NCI-H345 treated with DMSO at 0.1 percent for 48 hours (cell line): ENCODE measurements around the gene PGM2L1.
A peak's percentile ranks its signal among the peaks of the same experiment; 100 is the strongest.
"Not testable (repeated sequence)": the region's sequence is repeated elsewhere in the genome, so short reads cannot be mapped to it uniquely, and the experiment has no call there.

Source experiments
- DNase-seq: peaks from one replicate; lab custom pipeline; 2025; ENCODE audit not compliant: unreplicated experiment; lab: John Stamatoyannopoulos, UW

Gene PGM2L1

DNA sequence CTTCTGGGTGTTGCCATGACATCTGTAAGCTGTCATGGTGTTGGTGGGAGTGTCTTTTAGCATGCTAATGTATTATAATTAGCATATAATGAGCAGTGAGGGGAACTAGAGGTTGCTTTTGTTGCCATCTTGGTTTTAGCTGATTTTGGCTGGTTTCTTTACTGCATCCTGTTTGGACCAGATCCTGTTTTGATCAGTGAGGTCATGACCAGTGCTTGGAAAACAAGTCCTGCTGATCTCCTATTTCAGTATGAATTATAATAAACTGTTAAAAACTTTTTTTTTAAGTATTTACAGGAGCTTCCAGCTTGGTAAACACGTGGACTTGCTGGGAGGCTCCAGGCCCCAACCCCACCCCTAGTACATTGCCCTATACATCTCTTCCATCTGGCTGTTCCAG is 56.3 kb downstream of the PGM2L1 start:
- DNase-seq: no peak

DNA sequence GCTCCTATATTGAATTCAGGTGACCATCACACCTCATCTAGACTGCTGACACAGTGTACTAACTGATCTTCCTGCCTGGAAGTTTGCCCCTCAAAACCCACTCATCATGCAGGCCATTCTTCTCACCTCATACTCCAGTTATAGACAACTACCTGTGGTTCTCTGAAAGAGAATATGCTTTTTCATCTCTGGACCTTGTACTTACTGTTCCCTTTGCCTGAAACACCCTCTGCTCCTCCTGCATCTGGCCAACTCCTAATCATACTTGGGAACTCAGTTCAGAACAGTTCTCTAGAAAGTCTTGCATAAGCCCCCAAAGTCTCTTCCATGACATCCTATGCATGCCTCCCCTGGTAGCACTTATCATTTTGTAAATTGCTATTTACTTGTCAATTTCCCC is 58.6 kb downstream of the PGM2L1 start:
- DNase-seq: no peak

DNA sequence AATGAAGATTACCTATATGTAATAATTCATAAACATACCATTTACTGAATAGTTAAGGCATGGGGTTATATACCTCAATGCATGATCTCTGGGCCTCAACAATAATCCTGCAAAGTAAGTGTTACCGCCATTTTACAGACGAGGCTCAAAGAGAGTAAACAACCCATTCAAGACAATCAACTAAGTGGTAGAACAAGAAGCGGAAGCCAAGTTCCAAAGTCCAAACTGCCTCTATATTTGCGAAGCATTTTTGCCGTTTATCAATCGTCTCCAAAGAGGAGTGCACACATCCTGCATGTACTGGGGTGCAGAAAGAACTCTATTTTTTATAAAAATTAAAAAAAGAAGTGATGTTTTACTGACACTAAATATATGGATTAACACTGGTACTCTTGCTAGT is 59.3 kb downstream of the PGM2L1 start:
- DNase-seq: no peak

DNA sequence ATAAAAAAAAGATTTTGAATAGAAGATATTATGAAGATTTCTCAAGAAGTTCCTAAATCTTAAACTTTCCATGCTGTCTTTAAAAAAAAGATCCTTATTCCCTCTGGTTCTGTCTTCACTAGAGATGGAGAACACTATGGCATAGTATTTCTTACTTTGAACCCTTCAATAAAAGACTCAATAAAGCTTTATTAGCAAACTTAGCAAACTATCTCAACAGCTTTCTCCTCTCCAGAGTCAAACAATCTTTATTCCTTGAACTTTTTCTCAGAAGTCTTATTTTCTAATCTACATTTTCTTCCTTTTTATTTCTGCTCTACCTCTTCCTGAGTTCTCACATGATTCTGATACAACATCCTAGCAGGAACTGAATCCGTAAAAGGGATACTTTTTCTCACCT is 65.0 kb downstream of the PGM2L1 start:
- DNase-seq: no peak

DNA sequence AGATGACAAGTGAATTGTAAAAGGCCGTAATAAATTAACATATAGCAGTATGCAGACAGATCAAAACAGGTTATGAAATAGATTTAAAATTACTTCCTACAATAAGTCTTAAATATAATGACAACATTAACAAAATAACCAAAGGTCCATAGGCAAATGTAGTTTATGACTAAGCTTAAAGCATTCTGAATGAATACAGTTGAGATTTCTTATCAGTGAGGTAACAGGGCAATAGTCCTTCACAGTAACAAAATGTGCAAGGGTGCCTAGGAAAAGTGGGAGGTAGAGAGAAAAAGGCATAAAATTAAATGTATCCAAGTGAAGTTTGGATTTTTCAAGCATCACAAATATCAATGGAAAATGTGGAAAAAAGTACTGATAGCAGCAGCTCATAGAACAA is 65.9 kb downstream of the PGM2L1 start:
- DNase-seq: no peak

DNA sequence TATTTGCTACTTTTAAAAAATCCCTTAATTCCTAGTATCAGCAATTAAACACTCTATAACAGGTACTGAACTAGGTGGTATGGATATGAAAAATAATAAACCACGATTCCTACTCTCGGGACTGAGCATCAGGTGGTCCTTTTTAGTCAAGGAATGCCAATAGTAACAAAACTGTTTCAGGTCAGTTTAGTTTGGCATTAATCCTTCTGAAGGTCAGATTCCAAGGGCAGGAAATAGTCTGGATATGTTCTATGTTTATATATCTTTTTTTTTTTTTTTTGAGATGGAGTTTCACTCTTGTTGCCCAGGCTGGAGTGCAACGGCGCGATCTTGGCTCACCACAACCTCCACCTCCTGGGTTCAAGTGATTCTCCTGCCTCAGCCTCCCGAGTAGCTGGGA is 67.2 kb downstream of the PGM2L1 start:
- DNase-seq: not testable (repeated sequence)

DNA sequence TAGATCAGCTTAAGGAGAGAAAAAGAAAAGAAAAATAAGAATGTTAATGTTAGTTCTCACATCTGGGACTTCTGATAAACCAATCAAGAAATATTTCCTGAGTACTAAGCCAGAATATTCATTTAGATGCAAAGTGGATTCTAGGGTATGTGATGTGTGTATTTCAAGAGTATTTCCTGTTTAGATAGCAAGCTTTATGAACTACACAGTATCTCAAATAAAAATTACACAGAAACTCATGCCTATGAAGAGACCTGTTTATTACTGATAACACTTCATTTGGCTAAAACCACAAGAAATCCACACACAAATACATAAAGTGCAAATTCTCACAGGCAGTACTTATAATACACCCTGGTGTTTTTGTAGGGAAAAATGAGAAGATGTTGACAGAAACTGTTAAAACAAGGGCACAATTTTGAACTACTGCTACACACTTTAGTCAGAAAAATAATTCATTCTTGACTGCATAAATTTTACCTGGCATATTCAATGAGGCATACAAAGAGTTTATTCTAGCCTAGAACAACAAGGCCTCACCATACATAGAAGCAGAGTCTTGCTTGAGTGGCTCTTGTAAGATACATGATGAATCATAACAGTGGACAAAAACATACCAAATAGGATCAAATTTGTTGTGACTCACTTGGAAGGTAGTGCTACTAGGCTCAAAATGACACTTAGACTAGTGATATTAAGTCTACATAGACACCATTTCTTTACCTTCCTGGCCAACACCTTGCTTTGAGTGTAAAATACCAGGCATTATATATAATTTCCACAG is 68.0 kb downstream of the PGM2L1 start:
- DNase-seq: no peak

DNA sequence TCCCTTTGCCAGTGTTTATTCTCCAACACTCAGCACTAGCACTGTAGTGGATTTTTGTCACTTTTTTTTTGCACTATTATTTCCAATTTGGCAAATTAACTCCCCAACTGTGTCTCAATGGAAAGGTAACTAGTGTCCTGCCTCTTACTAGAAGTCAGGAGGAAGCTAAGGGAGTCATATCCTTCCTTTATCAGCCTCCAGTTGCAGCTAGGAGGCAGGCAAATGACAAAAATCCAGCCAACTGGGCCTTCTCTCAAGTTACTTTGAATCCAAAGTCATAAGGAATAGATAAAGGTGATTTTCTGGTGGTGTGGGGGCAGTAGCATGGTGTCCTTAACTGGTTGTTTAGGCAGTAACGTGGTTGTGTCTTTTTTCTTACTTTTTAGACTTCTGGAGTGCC is 71.2 kb downstream of the PGM2L1 start:
- DNase-seq: no peak

DNA sequence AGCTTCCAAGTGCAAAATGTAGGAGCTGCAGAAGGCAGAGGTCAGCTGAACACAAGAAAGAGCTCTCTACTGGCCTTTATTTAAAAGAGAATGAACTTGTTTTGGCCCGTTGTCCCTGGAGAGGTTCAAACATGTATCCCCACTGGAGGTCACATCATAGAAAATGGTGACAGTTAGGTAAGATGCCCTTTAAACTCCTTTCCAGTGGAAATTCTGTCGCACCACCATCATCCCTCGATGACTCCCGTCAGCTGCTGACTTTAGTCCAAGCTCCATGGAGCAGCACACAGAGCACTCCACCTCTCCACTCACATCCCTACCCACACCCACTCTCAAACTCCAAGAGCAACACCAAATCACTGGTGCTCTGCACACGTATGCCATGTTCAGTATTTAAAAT is 71.6 kb downstream of the PGM2L1 start:
- DNase-seq: no peak

DNA sequence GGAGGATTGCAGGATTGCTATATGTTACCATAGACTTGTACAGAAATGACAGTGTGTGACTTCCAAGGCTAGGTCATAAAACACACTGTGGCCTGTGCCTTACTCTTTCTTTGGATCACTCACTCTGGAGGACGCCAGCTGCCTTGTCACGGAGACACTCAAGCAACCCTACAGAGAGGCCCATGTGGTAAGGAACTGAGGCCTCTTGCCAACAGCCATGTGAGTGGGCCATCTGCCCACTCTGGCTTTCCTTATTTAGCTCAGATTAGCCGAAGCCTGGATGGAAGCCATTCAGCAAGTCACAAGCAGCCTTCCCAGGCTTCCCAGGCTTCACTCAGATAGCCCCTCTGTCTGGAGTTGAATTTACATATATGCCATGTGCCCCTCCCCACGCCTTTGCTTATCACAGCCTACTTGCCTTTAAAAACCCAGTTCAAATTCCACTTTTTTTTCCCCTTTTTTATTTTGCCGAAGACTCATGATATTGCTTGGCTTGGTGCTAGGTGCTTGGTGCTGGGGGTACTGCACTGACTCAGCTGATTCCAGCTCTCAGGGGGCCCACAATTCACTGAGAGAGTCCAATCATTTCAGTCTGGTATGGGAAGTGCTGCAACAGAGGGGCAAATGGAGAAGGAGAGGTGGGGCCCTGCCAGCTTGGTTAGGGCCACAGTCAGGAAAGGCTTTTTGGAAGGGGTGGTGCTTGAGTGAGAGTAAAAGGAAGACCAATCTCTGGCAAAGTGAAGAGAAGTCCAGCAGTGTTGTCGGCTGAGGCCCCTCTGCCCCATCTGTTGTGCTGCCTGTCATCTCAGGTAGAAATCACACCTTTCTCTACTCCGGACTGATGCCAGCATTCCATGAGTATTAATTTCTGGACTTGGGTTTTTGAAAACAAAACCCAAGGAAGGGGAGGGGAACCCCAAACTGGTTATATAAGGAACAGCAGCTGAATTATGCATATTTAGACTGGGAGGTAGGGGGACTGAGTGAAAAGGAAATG is 72.3 kb downstream of the PGM2L1 start:
- no peak for DNase-seq

DNA sequence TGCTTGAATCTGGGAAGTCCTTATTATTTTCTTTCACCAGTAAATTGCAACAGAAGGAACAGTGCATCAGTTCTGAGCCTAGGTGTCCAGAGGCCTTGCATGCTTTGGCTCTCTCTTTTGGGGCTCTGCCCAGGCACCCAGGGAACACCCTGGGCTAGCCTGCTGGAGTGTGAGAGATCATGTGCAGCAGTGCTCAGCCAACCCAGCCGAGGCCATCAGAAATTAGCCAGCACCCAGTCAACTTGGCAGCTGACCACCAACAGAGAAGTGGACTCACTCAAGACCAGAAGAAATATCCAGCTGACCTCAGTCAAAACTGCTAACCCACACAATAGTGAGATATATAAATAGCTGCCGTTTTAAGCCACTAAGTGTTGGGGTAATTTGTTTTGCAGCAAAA is 75.6 kb downstream of the PGM2L1 start:
- DNase-seq: no peak

DNA sequence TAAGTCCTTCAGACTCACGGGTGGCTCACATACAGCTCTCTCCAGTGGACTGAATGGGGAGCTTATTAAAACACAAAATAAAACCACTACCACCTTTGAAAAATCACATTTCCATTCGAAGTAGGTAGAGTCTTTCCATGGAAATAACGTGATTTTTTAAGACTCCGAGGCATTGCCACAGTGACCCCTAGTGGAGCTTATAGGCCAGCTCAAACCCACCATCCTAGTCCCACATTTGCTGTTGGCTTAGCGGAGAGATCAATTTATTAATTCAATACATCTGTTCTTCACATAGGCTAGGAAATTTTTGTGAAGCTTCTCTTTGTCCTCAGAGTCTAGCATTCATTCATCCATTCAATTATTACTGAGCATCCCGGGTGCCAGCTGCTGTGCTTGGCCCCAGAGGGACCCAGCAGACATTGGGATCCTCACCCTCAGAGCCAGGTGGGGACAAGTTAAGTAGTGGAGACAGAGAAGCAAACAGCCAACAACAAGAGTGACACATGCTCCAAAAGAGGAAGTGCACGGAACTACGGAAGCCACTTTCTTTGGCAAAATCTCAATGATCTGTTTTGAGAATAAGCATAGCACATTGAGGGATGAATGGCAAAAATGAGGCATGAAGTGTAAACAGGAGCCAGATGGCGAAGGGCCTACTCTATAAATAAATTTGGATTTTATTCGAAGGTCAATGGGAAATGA is 76.6 kb downstream of the PGM2L1 start:
- DNase-seq: peak; percentile 95

DNA sequence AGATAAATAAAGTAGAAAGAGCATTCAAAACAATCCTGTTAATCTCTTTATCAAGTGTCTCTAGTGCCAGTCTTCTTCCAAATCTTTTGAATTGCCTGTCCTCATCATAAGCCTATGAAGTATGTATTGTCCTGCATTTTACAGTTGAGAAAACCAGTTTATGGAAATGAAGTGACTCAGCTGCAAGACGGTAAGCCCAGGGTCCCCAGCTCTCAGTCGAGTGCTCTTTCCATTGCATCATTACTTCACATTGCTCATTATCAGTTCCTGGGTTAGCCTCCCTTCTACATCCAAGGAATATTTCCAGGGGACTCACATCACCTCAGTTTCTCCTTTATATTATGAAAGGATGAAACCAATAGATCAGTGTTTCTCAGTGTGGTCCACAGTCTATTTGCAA is 77.7 kb downstream of the PGM2L1 start:
- DNase-seq: no peak

DNA sequence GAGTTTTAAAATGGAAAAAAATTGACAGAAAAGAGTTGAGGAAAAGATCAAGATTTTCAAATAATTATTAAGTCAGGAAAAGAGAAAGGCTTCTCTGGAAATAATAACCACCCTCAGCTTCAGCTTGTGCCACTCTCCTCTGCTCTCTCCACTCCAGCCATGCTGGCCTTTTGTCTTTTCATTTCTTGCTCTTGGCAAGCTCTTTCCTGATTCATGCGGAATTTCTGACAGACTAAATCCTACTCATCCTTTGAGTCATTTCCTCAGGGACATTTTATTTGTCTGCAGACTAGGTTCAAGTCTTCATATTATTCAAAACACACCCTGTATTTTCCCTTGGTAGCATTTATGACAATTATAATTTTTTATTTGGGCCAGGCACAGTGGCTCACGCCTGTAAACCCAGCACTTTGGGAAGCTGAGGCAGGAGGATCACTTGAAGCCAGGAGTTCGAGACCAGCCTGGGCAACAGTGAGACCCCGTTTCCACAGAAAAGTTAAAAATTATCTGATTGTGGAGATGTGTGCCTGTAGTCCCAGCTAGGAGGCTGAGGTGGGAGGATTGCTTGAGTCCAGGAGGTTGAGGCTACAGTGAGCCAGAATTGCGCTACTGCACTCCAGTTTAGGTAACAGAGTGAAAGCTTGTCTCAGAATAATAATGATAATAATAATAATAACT is 79.0 kb downstream of the PGM2L1 start:
- no peak for DNase-seq

DNA sequence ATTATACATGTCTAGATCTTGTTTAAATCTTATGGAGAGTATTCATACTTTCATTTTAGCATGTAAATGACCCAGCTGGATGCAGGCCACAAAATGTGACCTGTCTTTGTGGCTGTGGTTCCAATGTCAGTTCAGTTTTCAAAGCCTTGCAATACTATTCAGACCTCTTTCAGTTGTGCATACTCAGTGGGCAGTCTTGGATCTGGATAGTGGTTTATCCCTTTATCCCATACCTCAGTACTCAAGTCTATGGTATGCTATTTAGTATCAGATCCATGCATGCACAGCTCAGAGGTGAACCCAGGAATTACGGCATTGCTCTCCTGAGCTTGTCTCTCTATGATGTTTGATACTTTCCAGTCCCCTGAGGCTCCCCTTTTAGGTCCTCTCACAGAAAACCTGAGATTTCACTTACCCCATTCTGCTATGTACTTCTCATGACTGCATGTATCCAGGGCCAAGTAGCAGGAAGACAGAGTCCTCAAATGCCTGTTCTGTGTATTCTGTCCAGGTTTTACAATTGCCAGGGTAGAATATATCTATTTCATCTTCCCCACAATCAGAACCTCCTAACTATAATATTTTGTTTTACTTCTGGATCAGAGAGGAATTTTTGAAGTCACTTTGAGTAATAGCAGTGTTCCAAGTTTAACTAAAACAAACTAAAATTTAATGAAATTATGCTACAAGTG is 79.8 kb downstream of the PGM2L1 start:
- DNase-seq: no peak

DNA sequence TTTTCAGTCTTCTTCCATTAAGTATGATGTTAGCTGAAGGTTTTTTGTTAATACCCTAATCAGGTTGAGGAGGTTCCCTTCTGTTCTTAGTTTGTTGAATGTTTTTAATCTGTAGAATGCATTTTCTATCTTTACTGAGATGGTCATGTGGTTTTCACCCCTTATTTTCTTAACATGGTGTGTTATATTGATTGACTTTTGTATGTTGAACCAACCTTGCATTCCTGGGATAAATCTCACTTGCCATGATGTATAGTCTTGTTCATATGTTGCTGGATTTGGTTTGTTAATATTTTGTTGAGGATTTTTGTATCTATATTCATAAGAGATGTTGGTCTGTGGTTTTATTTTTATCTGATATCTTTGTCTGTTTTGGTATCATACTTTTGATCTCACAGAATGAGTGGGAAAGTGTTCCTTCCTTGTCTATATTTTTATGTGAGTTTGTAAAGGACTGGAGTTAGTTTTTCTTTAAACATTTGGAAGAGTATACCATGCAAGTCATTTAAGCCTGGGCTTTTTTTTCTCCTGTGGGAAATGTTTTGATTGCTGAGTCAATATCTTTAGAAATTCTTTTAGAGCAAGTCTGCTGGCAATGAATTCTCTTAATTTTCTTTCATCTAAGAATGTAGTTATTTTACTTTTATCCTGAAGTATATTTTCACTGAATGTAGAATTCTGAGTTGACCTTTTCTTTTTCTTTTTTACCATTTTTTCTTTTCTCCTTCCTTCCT is 81.3 kb downstream of the PGM2L1 start:
- no peak for DNase-seq

DNA sequence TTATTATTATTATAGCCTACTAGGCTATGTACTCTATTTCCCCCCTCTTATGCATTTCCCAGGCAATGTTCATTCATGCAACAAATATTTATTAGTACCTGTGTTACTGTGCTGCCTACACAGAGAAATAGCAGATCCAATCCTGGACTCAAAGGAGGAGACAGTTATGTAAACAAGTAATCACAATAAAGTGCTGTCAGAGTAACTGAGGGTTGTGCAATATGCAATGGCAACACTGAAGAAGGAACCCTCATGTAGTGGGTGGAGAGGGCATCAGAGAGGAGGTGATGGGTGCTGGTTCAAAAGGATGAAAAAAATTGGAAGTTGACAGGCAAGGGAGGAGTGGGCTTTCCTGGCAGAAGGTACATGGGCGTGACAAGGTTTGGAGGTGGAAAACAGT is 85.9 kb downstream of the PGM2L1 start:
- no peak for DNase-seq

DNA sequence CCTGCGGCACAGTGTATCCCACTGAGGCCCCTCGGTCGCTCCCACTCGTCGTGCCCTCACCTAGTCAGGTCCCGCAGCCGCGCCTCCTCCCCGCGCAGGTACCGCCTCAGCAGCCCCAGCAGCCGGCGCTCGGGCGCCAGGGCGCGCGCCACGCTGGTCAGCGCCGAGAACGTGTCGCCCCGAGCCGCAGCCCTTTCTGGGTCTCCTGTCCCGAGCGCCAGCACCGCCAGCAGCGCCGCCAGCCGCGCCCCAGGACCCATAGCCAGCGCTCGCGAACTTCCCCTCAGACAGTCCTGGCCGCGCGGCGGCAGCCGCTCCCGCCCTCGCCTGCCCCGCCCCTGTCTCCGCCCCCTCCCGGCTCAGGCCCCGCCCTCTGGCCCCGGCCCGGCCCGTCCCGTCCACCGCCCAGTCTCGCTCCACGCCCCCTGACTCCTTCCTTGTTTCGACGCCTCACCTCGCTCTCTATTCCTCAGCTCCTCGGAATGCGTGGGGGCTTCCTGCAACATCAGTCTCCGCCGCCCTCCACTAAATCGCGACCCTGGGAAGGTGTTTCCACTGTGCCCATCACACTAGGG is 86.8 kb downstream of the PGM2L1 start, which contains the start of gene P4HA3:
Gene P4HA3, minus strand, starts transcription at position 289 of the 575 bp plus-strand sequence. Its CDS starts 29 bp downstream, at position 260.
- DNase-seq: no peak

DNA sequence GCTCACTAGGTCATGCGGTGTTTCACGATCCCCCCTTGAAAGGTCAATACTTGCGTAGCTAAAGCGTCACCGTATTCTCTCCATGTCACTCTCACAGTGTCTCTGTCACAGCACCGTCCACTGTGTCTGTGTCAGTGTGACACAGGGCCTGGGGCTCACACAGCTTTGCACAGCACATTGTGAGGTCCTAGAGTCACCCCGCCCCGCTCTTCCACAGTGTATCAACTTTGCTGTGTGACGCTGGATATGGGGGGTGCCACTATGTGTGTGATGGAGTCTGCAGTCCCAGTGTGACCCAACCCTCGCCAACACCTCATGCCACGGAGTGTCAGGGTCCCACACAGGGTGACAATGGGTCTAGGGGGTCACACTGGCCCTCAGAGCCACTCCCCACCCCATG is 87.4 kb downstream of the PGM2L1 start:
- DNase-seq: no peak
